HPDE6-E6E7 (cell line): Measurements from ENCODE around the gene EPS8L3.
"Not testable (repeated sequence)": the region's sequence is repeated elsewhere in the genome, so short reads cannot be mapped to it uniquely, and the experiment has no call there.

Experiments used
- DNase-seq: peaks from one replicate; pipeline ENCODE4 v3.0.0; 2011; ENCODE audit warnings: missing footprints; ENCODE audit errors: extremely low spot score

EPS8L3 gene

GRCh38 chr1:109763646-109764415 is at the start of gene EPS8L3:
Gene EPS8L3, minus strand, starts transcription at chr1:109763923. Its CDS starts 2,174 bp downstream, at chr1:109761749.
- DNase-seq: no peak

- no peak for DNase-seq
Observed at GRCh38 chr1:109812691-109813393, 49.1 kb upstream of the EPS8L3 start.

- no peak for DNase-seq
Observed at GRCh38 chr1:109808703-109809102, 45.0 kb upstream of the EPS8L3 start.

GRCh38 chr1:109807822-109808680 is 44.3 kb upstream of the EPS8L3 start:
- no peak for DNase-seq

GRCh38 chr1:109807402-109807801 is 43.7 kb upstream of the EPS8L3 start:
- no peak for DNase-seq

- no peak for DNase-seq
Observed at GRCh38 chr1:109806733-109807400, 43.1 kb upstream of the EPS8L3 start.

- no peak for DNase-seq
Observed at GRCh38 chr1:109805486-109806165, 41.9 kb upstream of the EPS8L3 start.

- DNase-seq: no peak
Observed at GRCh38 chr1:109804660-109805059, 40.9 kb upstream of the EPS8L3 start.

- DNase-seq: no peak
Observed at GRCh38 chr1:109803901-109804331, 40.2 kb upstream of the EPS8L3 start.

GRCh38 chr1:109802901-109803561 is 39.3 kb upstream of the EPS8L3 start:
- no peak for DNase-seq

GRCh38 chr1:109802136-109802900 is 38.6 kb upstream of the EPS8L3 start:
- no peak for DNase-seq

- DNase-seq: no peak
Observed at GRCh38 chr1:109801791-109802135, 38.0 kb upstream of the EPS8L3 start.

- no peak for DNase-seq
Observed at GRCh38 chr1:109800291-109800690, 36.6 kb upstream of the EPS8L3 start.

- DNase-seq: no peak
Observed at GRCh38 chr1:109799445-109799844, 35.7 kb upstream of the EPS8L3 start.

- not testable (repeated sequence) for DNase-seq
Observed at GRCh38 chr1:109797303-109797595, 33.5 kb upstream of the EPS8L3 start.

- no peak for DNase-seq
Observed at GRCh38 chr1:109796484-109797302, 33.0 kb upstream of the EPS8L3 start.

GRCh38 chr1:109794319-109795132 is 30.8 kb upstream of the EPS8L3 start:
- DNase-seq: no peak
